ENCODE data around the gene USPL1.
"Not testable (repeated sequence)": the region's sequence is repeated elsewhere in the genome, so short reads cannot be mapped to it uniquely, and the experiment has no call there.

The USPL1 gene

GRCh38 chr13:30615866-30616541, 1.7 kb upstream of the USPL1 start:
- DNase-seq (ENCODE audit: low read depth in 2 of 2) = no peak

- peak; percentile 57 to 61 for DNase-seq (ENCODE audit: low read depth in 2 of 2)
Measured at GRCh38 chr13:30616927-30617314, 799 bp upstream of the USPL1 start.

GRCh38 chr13:30618186-30618929, 638 bp downstream of the USPL1 start:
- DNase-seq (ENCODE audit: low read depth in 2 of 2) = no peak

GRCh38 chr13:30618930-30619279, 1.2 kb downstream of the USPL1 start:
- no peak for DNase-seq (ENCODE audit: low read depth in 2 of 2)

GRCh38 chr13:30619731-30620130, 2.0 kb downstream of the USPL1 start:
- DNase-seq (ENCODE audit: low read depth in 2 of 2) = no peak

- DNase-seq (ENCODE audit: low read depth in 2 of 2) = no peak
Measured at GRCh38 chr13:30620941-30621340, 3.2 kb downstream of the USPL1 start.

- DNase-seq (ENCODE audit: low read depth in 2 of 2) = no peak
Measured at GRCh38 chr13:30622551-30622950, 4.8 kb downstream of the USPL1 start.

- no peak for DNase-seq (ENCODE audit: low read depth in 2 of 2)
Measured at GRCh38 chr13:30623392-30623791, 5.7 kb downstream of the USPL1 start.

- DNase-seq (ENCODE audit: low read depth in 2 of 2) = no peak
Measured at GRCh38 chr13:30624630-30625029, 6.9 kb downstream of the USPL1 start.

GRCh38 chr13:30629527-30629926, 11.8 kb downstream of the USPL1 start:
- DNase-seq (ENCODE audit: low read depth in 2 of 2) = no peak

GRCh38 chr13:30633861-30634260, 16.1 kb downstream of the USPL1 start:
- no peak for DNase-seq (ENCODE audit: low read depth in 2 of 2)

- no peak for DNase-seq (ENCODE audit: low read depth in 2 of 2)
Measured at GRCh38 chr13:30634838-30635237, 17.1 kb downstream of the USPL1 start.

- no peak for DNase-seq (ENCODE audit: low read depth in 2 of 2)
Measured at GRCh38 chr13:30638301-30638700, 20.6 kb downstream of the USPL1 start.

- DNase-seq (ENCODE audit: low read depth in 2 of 2) = peak; percentile 28 to 39
Measured at GRCh38 chr13:30639671-30640070, 22.0 kb downstream of the USPL1 start.

GRCh38 chr13:30641173-30641572, 23.5 kb downstream of the USPL1 start:
- DNase-seq (ENCODE audit: low read depth in 2 of 2) = not testable (repeated sequence)

- DNase-seq (ENCODE audit: low read depth in 2 of 2) = no peak
Measured at GRCh38 chr13:30645629-30646028, 27.9 kb downstream of the USPL1 start.

GRCh38 chr13:30647420-30647819, 29.7 kb downstream of the USPL1 start:
- no peak for DNase-seq (ENCODE audit: low read depth in 2 of 2)

GRCh38 chr13:30647824-30648521, 30.3 kb downstream of the USPL1 start:
- DNase-seq (ENCODE audit: low read depth in 2 of 2) = no peak

GRCh38 chr13:30648522-30649012, 30.8 kb downstream of the USPL1 start:
- DNase-seq (ENCODE audit: low read depth in 2 of 2) = no peak

GRCh38 chr13:30651648-30652047, 33.9 kb downstream of the USPL1 start:
- DNase-seq (ENCODE audit: low read depth in 2 of 2) = not testable (repeated sequence)

GRCh38 chr13:30652746-30653386, 35.1 kb downstream of the USPL1 start:
- DNase-seq (ENCODE audit: low read depth in 2 of 2) = no peak

- no peak for DNase-seq (ENCODE audit: low read depth in 2 of 2)
Measured at GRCh38 chr13:30654430-30654829, 36.7 kb downstream of the USPL1 start.

Data from fibroblast of skin of left biceps (primary cell).